K562 (cell line): Measurements from ENCODE around the gene ELK4. TPM values are rescaled to one million over a fixed set of nuclear protein-coding genes. Genes with fewer than 3 reads are reported as not detected.

Source experiments
- ADNP ChIP-seq: fragments of 200-800 bp; sonication (Bioruptor generic); IDR thresholded peaks from 2 replicates; pipeline ENCODE4 v1.6.1; 2016; ENCODE audit warnings: missing genetic modification characterization, missing compliant biosample characterization
- ARID2 ChIP-seq: fragments of 450-650 bp; IDR thresholded peaks from 2 replicates; pipeline ENCODE4 v1.6.1; 2017; ENCODE audit warnings: antibody characterized with exemption, mild to moderate bottlenecking
- CBFA2T3 ChIP-seq: fragments of 450-650 bp; IDR thresholded peaks from 2 replicates; pipeline ENCODE4 v1.6.1; 2017
- CBX3 ChIP-seq, 2 experiments: IDR thresholded peaks; 1 replicate in 1 of 2; 2 replicates in 1 of 2; pipeline ENCODE4 v1.6.1; 2012; ENCODE audit warnings: inconsistent platforms in 2 of 2, low read length in 2 of 2, borderline replicate concordance in 1 of 2, control low read depth in 1 of 2
- CSDE1 ChIP-seq, 2 experiments: fragments of 450-650 bp; IDR thresholded peaks; 2 replicates each; pipeline ENCODE4 v1.6.1; 2016; ENCODE audit warnings: mild to moderate bottlenecking in 1 of 2
- E2F3 ChIP-seq: fragments of 250-450 bp; sonication (Bioruptor Pico); IDR thresholded peaks from 2 replicates; pipeline ENCODE4 v1.4.0; 2020; ENCODE audit warnings: mild to moderate bottlenecking
- FOXP1 ChIP-seq: sonication (generic); formaldehyde crosslinking; IDR thresholded peaks from 2 replicates; pipeline ENCODE4 v1.8.0; 2022; ENCODE audit warnings: mild to moderate bottlenecking, missing genetic modification reagents
- HDAC2 ChIP-seq: fragments of 450-650 bp; IDR thresholded peaks from 2 replicates; pipeline ENCODE4 v1.6.1; 2016; ENCODE audit warnings: mild to moderate bottlenecking
- HMG20A ChIP-seq: fragments of 450-650 bp; formaldehyde crosslinking; conservative IDR thresholded peaks from 2 replicates; pipeline ENCODE4 v1.4.0; 2020; ENCODE audit warnings: mild to moderate bottlenecking, mixed read lengths
- KLF13 ChIP-seq: fragments of 450-650 bp; IDR thresholded peaks from 2 replicates; pipeline ENCODE4 v1.6.1; 2016; ENCODE audit warnings: missing genetic modification characterization, low read depth, mild to moderate bottlenecking, missing compliant biosample characterization, moderate library complexity, borderline replicate concordance
- MAFF ChIP-seq: IDR thresholded peaks from 2 replicates; pipeline ENCODE4 v1.6.1; 2012; ENCODE audit warnings: low read length, improper control_type of control experiment
- MIER1 ChIP-seq: fragments of 450-650 bp; IDR thresholded peaks from 2 replicates; pipeline ENCODE4 v1.6.1; 2016; ENCODE audit warnings: antibody characterized with exemption, mild to moderate bottlenecking, low read depth
- PTBP1 ChIP-seq: fragments of 200-400 bp; formaldehyde crosslinking; IDR thresholded peaks from 2 replicates; pipeline ENCODE4 v1.6.1; 2017; ENCODE audit warnings: low read depth, low read length
- RBM25 ChIP-seq: fragments of 200-400 bp; formaldehyde crosslinking; IDR thresholded peaks from 2 replicates; pipeline ENCODE4 v1.6.1; 2018; ENCODE audit warnings: low read length, low read depth, moderate library complexity; ENCODE audit not compliant: severe bottlenecking
- SAFB ChIP-seq: fragments of 200-400 bp; formaldehyde crosslinking; IDR thresholded peaks from 2 replicates; pipeline ENCODE4 v1.6.1; 2017; ENCODE audit warnings: low read depth, low read length, borderline replicate concordance
- SMARCA5 ChIP-seq: fragments of 450-650 bp; IDR thresholded peaks from 2 replicates; pipeline ENCODE4 v1.6.1; 2016
- SRSF9 ChIP-seq: fragments of 200-400 bp; formaldehyde crosslinking; IDR thresholded peaks from 2 replicates; pipeline ENCODE4 v1.6.1; 2017; ENCODE audit warnings: low read depth, low read length, borderline replicate concordance
- TAF1 ChIP-seq: IDR thresholded peaks from 2 replicates; pipeline ENCODE4 v1.6.1; 2011; ENCODE audit warnings: mild to moderate bottlenecking, low read length, moderate library complexity; ENCODE audit not compliant: insufficient read depth, control insufficient read depth, severe bottlenecking; ENCODE audit errors: extremely low read depth
- ZNF77 ChIP-seq: fragments of 250-450 bp; sonication (Bioruptor Pico); IDR thresholded peaks from 2 replicates; pipeline ENCODE4 v1.5.0; 2020
- ZSCAN29 ChIP-seq: fragments of 450-650 bp; IDR thresholded peaks from 2 replicates; pipeline ENCODE4 v1.6.1; 2017
- ZZZ3 ChIP-seq: fragments of 450-650 bp; IDR thresholded peaks from 2 replicates; pipeline ENCODE4 v1.6.1; 2016; ENCODE audit warnings: antibody characterized with exemption, mild to moderate bottlenecking, moderate library complexity
- polyA plus RNA-seq, 8 experiments: library from polyadenylated mRNA; depleted of rRNA in 4 of 8; stranded (reverse) in 5 of 8; unstranded in 3 of 8; fragments of >200 nt; fragmentation: Nextera tagmentation in 2 of 8; fragmentation: Illumina TruSeq in 1 of 8; extraction: Ambion mirVana in 2 of 8; extraction: Trizol in 1 of 8; gene quantifications; 2 replicates each; pipeline versions ENCODE4 v1.2.1 to v1.2.3, GENCODE V29; 2011 to 2014; ENCODE audit warnings: inconsistent platforms in 1 of 8, missing spikeins in 1 of 8
- total RNA-seq, 7 experiments: library from RNA; depleted of rRNA in 6 of 7; stranded (reverse); fragments of >200 nt in 6 of 7; fragmentation: Illumina TruSeq in 2 of 7; extraction: Trizol in 2 of 7; gene quantifications; 2 replicates each; pipeline versions ENCODE4 v1.2.1 to v1.2.3, GENCODE V29; 2011 to 2021; ENCODE audit warnings: low replicate concordance in 1 of 7
- TF ChIP-seq, protein P1 (sequence below): fragments of 250-450 bp; sonication (Bioruptor Pico); IDR thresholded peaks from 2 replicates; pipeline ENCODE4 v1.4.0; 2020; ENCODE audit warnings: mild to moderate bottlenecking
- TF ChIP-seq, protein P2 (sequence below): fragments of 250-450 bp; sonication (Bioruptor Pico); IDR thresholded peaks from 2 replicates; pipeline ENCODE4 v1.5.0; 2021
- TF ChIP-seq, protein P3 (sequence below): fragments of 250-450 bp; sonication (Bioruptor Pico); IDR thresholded peaks from 2 replicates; pipeline ENCODE4 v1.8.0; 2022; ENCODE audit warnings: inconsistent platforms, mild to moderate bottlenecking, moderate library complexity, borderline replicate concordance
- TF ChIP-seq, protein P4 (sequence below): fragments of 250-450 bp; sonication (Bioruptor Pico); IDR thresholded peaks from 2 replicates; pipeline ENCODE4 v1.9.0; 2021; ENCODE audit warnings: mild to moderate bottlenecking
- TF ChIP-seq, protein P5 (sequence below): sonication (generic); formaldehyde crosslinking; IDR thresholded peaks from 2 replicates; pipeline ENCODE4 v1.8.0; 2022; ENCODE audit warnings: missing genetic modification reagents, mild to moderate bottlenecking, borderline replicate concordance

The ELK4 gene
- total and polyA plus RNA-seq, 9 of the 15 experiments (the other 6 are each of a cell fraction or from before 2014, with no cell fraction given) = 2.0 to 21.7 (median 9.2) TPM

DNA sequence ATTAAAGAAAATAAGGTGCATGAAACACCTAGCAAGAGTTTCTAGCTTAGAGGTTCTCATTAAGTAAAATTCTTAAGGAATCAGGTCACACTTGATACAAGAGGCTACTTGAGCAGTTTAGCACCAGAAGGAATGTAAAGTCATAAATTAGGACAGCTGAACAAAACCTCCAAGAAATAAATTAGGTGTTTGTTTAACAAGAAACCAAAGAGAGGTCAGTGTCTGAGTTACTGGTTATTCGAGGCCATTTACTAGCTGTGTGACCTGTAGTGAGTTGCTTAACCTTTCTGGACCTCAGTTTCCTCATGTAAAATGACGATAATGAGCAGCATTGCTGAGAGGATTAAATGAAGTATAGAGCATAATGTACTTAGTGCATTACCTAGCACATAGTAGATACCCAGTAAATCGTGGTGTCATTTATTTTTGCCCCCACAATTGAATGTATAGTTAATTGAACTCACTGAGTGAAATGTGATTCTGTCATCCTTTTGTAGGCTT lies 908 bp upstream of the ELK4 start (continued):
- TF ChIP-seq TAF1 (no peak), ZSCAN29 (no peak), ZNF77 (CRISPR knock-in tag) (no peak), MAFF (no peak), HMG20A (CRISPR knock-in tag) (no peak), E2F3 (CRISPR knock-in tag) (no peak), ADNP (tag) (peak; percentile 41), SMARCA5 (peak; percentile 79; the same call in 1 of the 2 replicates), HDAC2 (peak; percentile 71; the same call in 1 of the 2 replicates), FOXP1 (CRISPR knock-in tag) (no peak), PTBP1 (no peak), MIER1 (no peak), ZZZ3 (no peak), ARID2 (no peak), CSDE1 (IDR thresholded peaks at IDR 0.05) (no peak), SRSF9 (no peak), KLF13 (tag) (no peak), CBX3 (IDR thresholded peaks at IDR 0.05; ENCODE audit: borderline replicate concordance in 1 of 2, low read length in 2 of 2) (no peak; a peak in 1 of 3 replicates), SAFB (no peak), RBM25 (peak; percentile 95), CBFA2T3 (no peak)
- TF ChIP-seq, protein P1, sequence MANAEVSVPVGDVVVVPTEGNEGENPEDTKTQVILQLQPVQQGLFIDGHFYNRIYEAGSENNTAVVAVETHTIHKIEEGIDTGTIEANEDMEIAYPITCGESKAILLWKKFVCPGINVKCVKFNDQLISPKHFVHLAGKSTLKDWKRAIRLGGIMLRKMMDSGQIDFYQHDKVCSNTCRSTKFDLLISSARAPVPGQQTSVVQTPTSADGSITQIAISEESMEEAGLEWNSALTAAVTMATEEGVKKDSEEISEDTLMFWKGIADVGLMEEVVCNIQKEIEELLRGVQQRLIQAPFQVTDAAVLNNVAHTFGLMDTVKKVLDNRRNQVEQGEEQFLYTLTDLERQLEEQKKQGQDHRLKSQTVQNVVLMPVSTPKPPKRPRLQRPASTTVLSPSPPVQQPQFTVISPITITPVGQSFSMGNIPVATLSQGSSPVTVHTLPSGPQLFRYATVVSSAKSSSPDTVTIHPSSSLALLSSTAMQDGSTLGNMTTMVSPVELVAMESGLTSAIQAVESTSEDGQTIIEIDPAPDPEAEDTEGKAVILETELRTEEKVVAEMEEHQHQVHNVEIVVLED (CRISPR knock-in tag) = no peak
- TF ChIP-seq, protein P2, sequence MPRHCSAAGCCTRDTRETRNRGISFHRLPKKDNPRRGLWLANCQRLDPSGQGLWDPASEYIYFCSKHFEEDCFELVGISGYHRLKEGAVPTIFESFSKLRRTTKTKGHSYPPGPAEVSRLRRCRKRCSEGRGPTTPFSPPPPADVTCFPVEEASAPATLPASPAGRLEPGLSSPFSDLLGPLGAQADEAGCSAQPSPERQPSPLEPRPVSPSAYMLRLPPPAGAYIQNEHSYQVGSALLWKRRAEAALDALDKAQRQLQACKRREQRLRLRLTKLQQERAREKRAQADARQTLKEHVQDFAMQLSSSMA (CRISPR knock-in tag) = no peak
- TF ChIP-seq, protein P3, sequence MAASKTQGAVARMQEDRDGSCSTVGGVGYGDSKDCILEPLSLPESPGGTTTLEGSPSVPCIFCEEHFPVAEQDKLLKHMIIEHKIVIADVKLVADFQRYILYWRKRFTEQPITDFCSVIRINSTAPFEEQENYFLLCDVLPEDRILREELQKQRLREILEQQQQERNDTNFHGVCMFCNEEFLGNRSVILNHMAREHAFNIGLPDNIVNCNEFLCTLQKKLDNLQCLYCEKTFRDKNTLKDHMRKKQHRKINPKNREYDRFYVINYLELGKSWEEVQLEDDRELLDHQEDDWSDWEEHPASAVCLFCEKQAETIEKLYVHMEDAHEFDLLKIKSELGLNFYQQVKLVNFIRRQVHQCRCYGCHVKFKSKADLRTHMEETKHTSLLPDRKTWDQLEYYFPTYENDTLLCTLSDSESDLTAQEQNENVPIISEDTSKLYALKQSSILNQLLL = no peak
- TF ChIP-seq, protein P4, sequence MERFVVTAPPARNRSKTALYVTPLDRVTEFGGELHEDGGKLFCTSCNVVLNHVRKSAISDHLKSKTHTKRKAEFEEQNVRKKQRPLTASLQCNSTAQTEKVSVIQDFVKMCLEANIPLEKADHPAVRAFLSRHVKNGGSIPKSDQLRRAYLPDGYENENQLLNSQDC (CRISPR knock-in tag) = 0 out of 2 replicates have a peak, but pooled peaks have one; percentile 22
- TF ChIP-seq, protein P5, sequence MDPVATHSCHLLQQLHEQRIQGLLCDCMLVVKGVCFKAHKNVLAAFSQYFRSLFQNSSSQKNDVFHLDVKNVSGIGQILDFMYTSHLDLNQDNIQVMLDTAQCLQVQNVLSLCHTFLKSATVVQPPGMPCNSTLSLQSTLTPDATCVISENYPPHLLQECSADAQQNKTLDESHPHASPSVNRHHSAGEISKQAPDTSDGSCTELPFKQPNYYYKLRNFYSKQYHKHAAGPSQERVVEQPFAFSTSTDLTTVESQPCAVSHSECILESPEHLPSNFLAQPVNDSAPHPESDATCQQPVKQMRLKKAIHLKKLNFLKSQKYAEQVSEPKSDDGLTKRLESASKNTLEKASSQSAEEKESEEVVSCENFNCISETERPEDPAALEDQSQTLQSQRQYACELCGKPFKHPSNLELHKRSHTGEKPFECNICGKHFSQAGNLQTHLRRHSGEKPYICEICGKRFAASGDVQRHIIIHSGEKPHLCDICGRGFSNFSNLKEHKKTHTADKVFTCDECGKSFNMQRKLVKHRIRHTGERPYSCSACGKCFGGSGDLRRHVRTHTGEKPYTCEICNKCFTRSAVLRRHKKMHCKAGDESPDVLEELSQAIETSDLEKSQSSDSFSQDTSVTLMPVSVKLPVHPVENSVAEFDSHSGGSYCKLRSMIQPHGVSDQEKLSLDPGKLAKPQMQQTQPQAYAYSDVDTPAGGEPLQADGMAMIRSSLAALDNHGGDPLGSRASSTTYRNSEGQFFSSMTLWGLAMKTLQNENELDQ = no peak
